SK-N-SH (cell line): ENCODE measurements around the gene RABAC1. TPM values are rescaled to one million over a fixed set of nuclear protein-coding genes. Genes with fewer than 3 reads are reported as not detected.

Experiments used
- CTCF ChIA-PET: fragments of 300-600, 350-600 bp; formaldehyde crosslinking; extraction: SDS; loops from one replicate; lab custom pipeline; 2021; lab: Yijun Ruan, JAX
- POLR2A ChIA-PET: fragments of 350-600 bp; sonication (Branson Sonifier 250); formaldehyde crosslinking; extraction: SDS; loops from one replicate; lab custom pipeline; 2020; ENCODE audit warnings: antibody characterized with exemption, inconsistent platforms; lab: Yijun Ruan, JAX
- DNase-seq: peaks from one replicate; pipeline ENCODE4 v3.0.0; 2012
- H2AFZ ChIP-seq: fragments of 200-600 bp; sonication (generic); 2 replicates; pipeline ENCODE4 v1.8.1; 2016; ENCODE audit warnings: antibody characterized with exemption, mild to moderate bottlenecking, low read depth
- H3F3A ChIP-seq: fragments of 200-600 bp; sonication (generic); replicated peaks from 2 replicates; pipeline ENCODE3; 2016; ENCODE audit warnings: antibody characterized with exemption, mild to moderate bottlenecking; ENCODE audit not compliant: insufficient read depth
- H3K27ac ChIP-seq, 2 experiments: fragments of 200-500 bp in 1 of 2; fragments of 200-600 bp in 1 of 2; sonication (Bioruptor generic) in 1 of 2; sonication (generic), shearing (Covaris generic) in 1 of 2; 2 replicates each; pipeline versions ENCODE4 v1.5.1 to v1.6.1; 2014 to 2016; ENCODE audit warnings: low read depth in 2 of 2, inconsistent platforms in 1 of 2, low read length in 1 of 2, mild to moderate bottlenecking in 1 of 2, mixed read lengths in 1 of 2
- H3K27me3 ChIP-seq: fragments of 200-600 bp; sonication (generic), shearing (Covaris generic); 2 replicates; pipeline ENCODE4 v1.6.1; 2016; ENCODE audit warnings: mixed run types; ENCODE audit not compliant: insufficient read depth
- H3K36me3 ChIP-seq, 2 experiments: fragments of 200-500 bp in 1 of 2; fragments of 200-600 bp in 1 of 2; sonication (Bioruptor generic) in 1 of 2; sonication (generic) in 1 of 2; replicated peaks in 1 of 2; 2 replicates each; pipeline versions ENCODE3 to v1.5.1; 2014 to 2016; ENCODE audit warnings: low read length in 1 of 2, mild to moderate bottlenecking in 1 of 2; ENCODE audit not compliant: insufficient read depth in 2 of 2, control insufficient read depth in 1 of 2
- H3K4me1 ChIP-seq, 2 experiments: fragments of 200-500 bp in 1 of 2; fragments of 200-600 bp in 1 of 2; sonication (Bioruptor generic) in 1 of 2; sonication (generic), shearing (Covaris generic) in 1 of 2; 2 replicates each; pipeline versions ENCODE4 v1.5.1 to v1.6.1; 2014 to 2016; ENCODE audit warnings: low read depth in 1 of 2, low read length in 1 of 2, mixed run types in 1 of 2; ENCODE audit not compliant: insufficient read depth in 2 of 2, control insufficient read depth in 1 of 2
- H3K4me2 ChIP-seq: fragments of 200-600 bp; sonication (generic), shearing (Covaris generic); 2 replicates; pipeline ENCODE4 v1.6.1; 2017; ENCODE audit warnings: mixed run types
- H3K4me3 ChIP-seq, 2 experiments: fragments of 200-500 bp in 1 of 2; fragments of 200-600 bp in 1 of 2; sonication (Bioruptor generic) in 1 of 2; sonication (generic), shearing (Covaris generic) in 1 of 2; 2 replicates each; pipeline versions ENCODE4 v1.5.1 to v1.8.1; 2014 to 2016; ENCODE audit warnings: low read depth in 2 of 2, inconsistent platforms in 1 of 2, low read length in 1 of 2, mild to moderate bottlenecking in 1 of 2, mixed read lengths in 1 of 2, moderate library complexity in 1 of 2
- H3K79me2 ChIP-seq: fragments of 200-600 bp; sonication (generic); 2 replicates; pipeline ENCODE4 v1.8.1; 2017; ENCODE audit warnings: mild to moderate bottlenecking; ENCODE audit not compliant: insufficient read depth
- H3K9ac ChIP-seq: fragments of 200-600 bp; sonication (generic); 2 replicates; pipeline ENCODE4 v1.6.1; 2017; ENCODE audit warnings: mixed run types
- H3K9me2 ChIP-seq: fragments of 200-600 bp; sonication (generic); 2 replicates; pipeline ENCODE4 v1.6.1; 2017; ENCODE audit warnings: mixed run types
- H3K9me3 ChIP-seq: fragments of 200-600 bp; sonication (generic); 2 replicates; pipeline ENCODE4 v1.6.1; 2017; ENCODE audit warnings: mixed run types, mild to moderate bottlenecking, moderate library complexity
- H4K20me1 ChIP-seq: fragments of 200-600 bp; sonication (generic); 2 replicates; pipeline ENCODE4 v1.6.1; 2017; ENCODE audit warnings: mild to moderate bottlenecking, mixed run types; ENCODE audit not compliant: insufficient read depth
- ELF1 ChIP-seq: IDR thresholded peaks from 2 replicates; pipeline ENCODE4 v1.4.0; 2012
- FOSL2 ChIP-seq: IDR thresholded peaks from 2 replicates; pipeline ENCODE4 v1.4.0; 2012; ENCODE audit warnings: low read depth, mild to moderate bottlenecking, moderate library complexity, borderline replicate concordance
- FOXM1 ChIP-seq: IDR thresholded peaks from 2 replicates; pipeline ENCODE4 v1.4.0; 2012; ENCODE audit warnings: low read depth, mild to moderate bottlenecking
- NFIC ChIP-seq: IDR thresholded peaks from 2 replicates; pipeline ENCODE4 v1.4.0; 2012; ENCODE audit warnings: borderline replicate concordance
- POLR2AphosphoS5 ChIP-seq: IDR thresholded peaks from 2 replicates; pipeline ENCODE4 v1.6.1; 2012; ENCODE audit warnings: low read depth, low read length
- RAD21 ChIP-seq: IDR thresholded peaks from 2 replicates; pipeline ENCODE4 v1.6.1; 2012; ENCODE audit warnings: mild to moderate bottlenecking, low read length
- TCF12 ChIP-seq: IDR thresholded peaks from 2 replicates; pipeline ENCODE4 v1.4.0; 2012
- WGBS: methylation state at CpG from one replicate; pipeline ENCODE4 v1.1.6; 2017; ENCODE audit warnings: low lambda C conversion rate; 5-methylcytosine and 5-hydroxymethylcytosine counted together
- polyA plus RNA-seq, 3 experiments: library from polyadenylated mRNA; depleted of rRNA; stranded (reverse); fragments of >200 nt; gene quantifications; 2 replicates each; pipeline ENCODE4 v1.2.3, GENCODE V29; 2012
- TF ChIP-seq, protein P1 (sequence below): fragments of 150-350 bp; IDR thresholded peaks from 2 replicates; pipeline ENCODE4 v1.6.1; 2017; ENCODE audit warnings: antibody characterized with exemption, low read length, low read depth, borderline replicate concordance
- TF ChIP-seq, protein P2 (sequence below): fragments of 200-600 bp; sonication (generic); IDR thresholded peaks from 2 replicates; pipeline ENCODE4 v1.6.1; 2017; ENCODE audit warnings: antibody characterized with exemption, mild to moderate bottlenecking, moderate library complexity
- TF ChIP-seq, protein P3 (sequence below): IDR thresholded peaks from 2 replicates; pipeline ENCODE4 v1.6.1; 2012; ENCODE audit warnings: mild to moderate bottlenecking, low read depth, low read length, moderate library complexity
- TF ChIP-seq, protein P4 (sequence below): IDR thresholded peaks from 2 replicates; pipeline ENCODE4 v1.4.0; 2012; ENCODE audit warnings: low read depth
- TF ChIP-seq, protein P5 (sequence below): fragments of 150-350 bp; IDR thresholded peaks from 2 replicates; pipeline ENCODE4 v1.6.1; 2016; ENCODE audit warnings: mild to moderate bottlenecking, low read depth, low read length

Gene RABAC1
- polyA plus RNA-seq, 1 of the 3 experiments (the other 2 are of a cell fraction): 287 TPM

DNA sequence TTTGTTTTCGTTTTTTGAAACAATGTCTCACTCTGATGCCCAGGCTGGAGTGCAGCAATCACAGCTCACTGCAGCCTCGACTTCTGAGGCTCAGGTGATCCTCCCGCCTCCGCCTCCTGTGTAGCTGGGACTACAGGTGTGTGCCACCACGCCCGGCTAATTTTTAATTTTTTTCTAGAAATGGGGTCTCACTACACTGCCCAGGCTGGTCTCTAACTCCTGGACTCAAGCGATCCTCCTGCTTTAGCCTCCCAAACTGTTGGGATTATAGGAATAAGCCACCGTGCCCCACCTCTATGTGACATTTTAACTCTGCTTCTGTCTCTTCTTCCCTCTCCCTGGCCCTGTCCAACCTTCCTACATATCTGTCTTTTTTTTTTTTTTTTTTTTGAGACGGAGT is 29.8 kb upstream of the RABAC1 start:
- H3K4me3 ChIP-seq: no peak overlapping the region
- H3K9me2 ChIP-seq: no peaks in the 10 kb centered on the region
- POLR2A ChIA-PET: interaction anchor here (0.9 kb wide), 1 partner anchor 9 kb away, joined by 3 read pairs; no protein-coding TSS in a partner anchor
- no peak for DNase-seq
- H3K9ac ChIP-seq: no peak overlapping the region
- no peak for TF ChIP-seq RAD21
- TF ChIP-seq, protein P1, sequence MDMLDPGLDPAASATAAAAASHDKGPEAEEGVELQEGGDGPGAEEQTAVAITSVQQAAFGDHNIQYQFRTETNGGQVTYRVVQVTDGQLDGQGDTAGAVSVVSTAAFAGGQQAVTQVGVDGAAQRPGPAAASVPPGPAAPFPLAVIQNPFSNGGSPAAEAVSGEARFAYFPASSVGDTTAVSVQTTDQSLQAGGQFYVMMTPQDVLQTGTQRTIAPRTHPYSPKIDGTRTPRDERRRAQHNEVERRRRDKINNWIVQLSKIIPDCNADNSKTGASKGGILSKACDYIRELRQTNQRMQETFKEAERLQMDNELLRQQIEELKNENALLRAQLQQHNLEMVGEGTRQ: no peak
- TF ChIP-seq TCF12: no peak
- TF ChIP-seq, protein P2, sequence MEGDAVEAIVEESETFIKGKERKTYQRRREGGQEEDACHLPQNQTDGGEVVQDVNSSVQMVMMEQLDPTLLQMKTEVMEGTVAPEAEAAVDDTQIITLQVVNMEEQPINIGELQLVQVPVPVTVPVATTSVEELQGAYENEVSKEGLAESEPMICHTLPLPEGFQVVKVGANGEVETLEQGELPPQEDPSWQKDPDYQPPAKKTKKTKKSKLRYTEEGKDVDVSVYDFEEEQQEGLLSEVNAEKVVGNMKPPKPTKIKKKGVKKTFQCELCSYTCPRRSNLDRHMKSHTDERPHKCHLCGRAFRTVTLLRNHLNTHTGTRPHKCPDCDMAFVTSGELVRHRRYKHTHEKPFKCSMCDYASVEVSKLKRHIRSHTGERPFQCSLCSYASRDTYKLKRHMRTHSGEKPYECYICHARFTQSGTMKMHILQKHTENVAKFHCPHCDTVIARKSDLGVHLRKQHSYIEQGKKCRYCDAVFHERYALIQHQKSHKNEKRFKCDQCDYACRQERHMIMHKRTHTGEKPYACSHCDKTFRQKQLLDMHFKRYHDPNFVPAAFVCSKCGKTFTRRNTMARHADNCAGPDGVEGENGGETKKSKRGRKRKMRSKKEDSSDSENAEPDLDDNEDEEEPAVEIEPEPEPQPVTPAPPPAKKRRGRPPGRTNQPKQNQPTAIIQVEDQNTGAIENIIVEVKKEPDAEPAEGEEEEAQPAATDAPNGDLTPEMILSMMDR: no peak
- TF ChIP-seq, protein P3, sequence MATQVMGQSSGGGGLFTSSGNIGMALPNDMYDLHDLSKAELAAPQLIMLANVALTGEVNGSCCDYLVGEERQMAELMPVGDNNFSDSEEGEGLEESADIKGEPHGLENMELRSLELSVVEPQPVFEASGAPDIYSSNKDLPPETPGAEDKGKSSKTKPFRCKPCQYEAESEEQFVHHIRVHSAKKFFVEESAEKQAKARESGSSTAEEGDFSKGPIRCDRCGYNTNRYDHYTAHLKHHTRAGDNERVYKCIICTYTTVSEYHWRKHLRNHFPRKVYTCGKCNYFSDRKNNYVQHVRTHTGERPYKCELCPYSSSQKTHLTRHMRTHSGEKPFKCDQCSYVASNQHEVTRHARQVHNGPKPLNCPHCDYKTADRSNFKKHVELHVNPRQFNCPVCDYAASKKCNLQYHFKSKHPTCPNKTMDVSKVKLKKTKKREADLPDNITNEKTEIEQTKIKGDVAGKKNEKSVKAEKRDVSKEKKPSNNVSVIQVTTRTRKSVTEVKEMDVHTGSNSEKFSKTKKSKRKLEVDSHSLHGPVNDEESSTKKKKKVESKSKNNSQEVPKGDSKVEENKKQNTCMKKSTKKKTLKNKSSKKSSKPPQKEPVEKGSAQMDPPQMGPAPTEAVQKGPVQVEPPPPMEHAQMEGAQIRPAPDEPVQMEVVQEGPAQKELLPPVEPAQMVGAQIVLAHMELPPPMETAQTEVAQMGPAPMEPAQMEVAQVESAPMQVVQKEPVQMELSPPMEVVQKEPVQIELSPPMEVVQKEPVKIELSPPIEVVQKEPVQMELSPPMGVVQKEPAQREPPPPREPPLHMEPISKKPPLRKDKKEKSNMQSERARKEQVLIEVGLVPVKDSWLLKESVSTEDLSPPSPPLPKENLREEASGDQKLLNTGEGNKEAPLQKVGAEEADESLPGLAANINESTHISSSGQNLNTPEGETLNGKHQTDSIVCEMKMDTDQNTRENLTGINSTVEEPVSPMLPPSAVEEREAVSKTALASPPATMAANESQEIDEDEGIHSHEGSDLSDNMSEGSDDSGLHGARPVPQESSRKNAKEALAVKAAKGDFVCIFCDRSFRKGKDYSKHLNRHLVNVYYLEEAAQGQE: no peak
- no peak for TF ChIP-seq POLR2AphosphoS5
- TF ChIP-seq, protein P4, sequence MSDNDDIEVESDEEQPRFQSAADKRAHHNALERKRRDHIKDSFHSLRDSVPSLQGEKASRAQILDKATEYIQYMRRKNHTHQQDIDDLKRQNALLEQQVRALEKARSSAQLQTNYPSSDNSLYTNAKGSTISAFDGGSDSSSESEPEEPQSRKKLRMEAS: no peak
- TF ChIP-seq, protein P5, sequence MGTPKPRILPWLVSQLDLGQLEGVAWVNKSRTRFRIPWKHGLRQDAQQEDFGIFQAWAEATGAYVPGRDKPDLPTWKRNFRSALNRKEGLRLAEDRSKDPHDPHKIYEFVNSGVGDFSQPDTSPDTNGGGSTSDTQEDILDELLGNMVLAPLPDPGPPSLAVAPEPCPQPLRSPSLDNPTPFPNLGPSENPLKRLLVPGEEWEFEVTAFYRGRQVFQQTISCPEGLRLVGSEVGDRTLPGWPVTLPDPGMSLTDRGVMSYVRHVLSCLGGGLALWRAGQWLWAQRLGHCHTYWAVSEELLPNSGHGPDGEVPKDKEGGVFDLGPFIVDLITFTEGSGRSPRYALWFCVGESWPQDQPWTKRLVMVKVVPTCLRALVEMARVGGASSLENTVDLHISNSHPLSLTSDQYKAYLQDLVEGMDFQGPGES: no peak
- TF ChIP-seq FOXM1: no peak
- no peak for TF ChIP-seq ELF1
- no peak for TF ChIP-seq FOSL2
- TF ChIP-seq NFIC: no peak
- H3K79me2 ChIP-seq: no peaks in the 10 kb centered on the region
- no peaks in the 10 kb centered on the region for H3K9me3 ChIP-seq
- no peaks in the 10 kb centered on the region for H3F3A ChIP-seq
- H3K4me2 ChIP-seq: no peak overlapping the region
- no peak overlapping the region for H2AFZ ChIP-seq
- H3K27me3 ChIP-seq: no peaks in the 10 kb centered on the region
- no peak overlapping the region for H3K27ac ChIP-seq
- H3K4me1 ChIP-seq: peaks cover 0 to 12% of the 10 kb centered on the region in 2 experiments; a peak in 1 of 4 replicates
- no peaks in the 10 kb centered on the region for H4K20me1 ChIP-seq
- WGBS: 74% methylated on average over 9 of the region's 9 CpGs
- no peaks in the 10 kb centered on the region for H3K36me3 ChIP-seq
- CTCF ChIA-PET: interaction anchor here (1.4 kb wide), 1 partner anchor 46 kb away, joined by 3 read pairs; no protein-coding TSS in a partner anchor
